ENCODE data around the gene NRIP3. TPM values are rescaled to one million over a fixed set of nuclear protein-coding genes. Genes with fewer than 3 reads are reported as not detected.

The NRIP3 gene
- total RNA-seq, 1 experiment from 2014 or later = 10.0 TPM

GRCh38 chr11:9047964-9048523, 44.2 kb upstream of the NRIP3 start:
- no TSS peak for BruUV-seq (replicated peaks)
- Histone ChIP-seq H3K4me3 (ENCODE audit: low read depth, low read length) (no peak overlapping the region), H3K9me3 (no peaks in the 10 kb centered on the region), H3K27me3 (replicated peaks; ENCODE audit: control insufficient read depth, insufficient read depth, low read length) (no peaks in the 10 kb centered on the region), H3K36me3 (ENCODE audit: control insufficient read depth, insufficient read depth, low read length) (no peaks in the 10 kb centered on the region), H3K4me1 (no peaks in the 10 kb centered on the region)
- H3K27me3 Mint-ChIP-seq (ENCODE audit: insufficient read depth, unreplicated experiment) = no peaks in the 10 kb centered on the region
- H3K9me3 Mint-ChIP-seq (ENCODE audit: unreplicated experiment) = no peaks in the 10 kb centered on the region
- no peak overlapping the region for H3K4me3 Mint-ChIP-seq (ENCODE audit: unreplicated experiment)
- no peaks in the 10 kb centered on the region for H3K36me3 Mint-ChIP-seq (ENCODE audit: insufficient read depth, unreplicated experiment)
- ChIA-PET POLR2A (no interaction called here), CTCF (interaction anchor here (0.6 to 1.0 kb wide), 2 partner anchors 212 to 458 kb away, joined by 4 to 10 read pairs; no protein-coding TSS in a partner anchor)
- DNase-seq = no peak
- TF ChIP-seq, protein P1, sequence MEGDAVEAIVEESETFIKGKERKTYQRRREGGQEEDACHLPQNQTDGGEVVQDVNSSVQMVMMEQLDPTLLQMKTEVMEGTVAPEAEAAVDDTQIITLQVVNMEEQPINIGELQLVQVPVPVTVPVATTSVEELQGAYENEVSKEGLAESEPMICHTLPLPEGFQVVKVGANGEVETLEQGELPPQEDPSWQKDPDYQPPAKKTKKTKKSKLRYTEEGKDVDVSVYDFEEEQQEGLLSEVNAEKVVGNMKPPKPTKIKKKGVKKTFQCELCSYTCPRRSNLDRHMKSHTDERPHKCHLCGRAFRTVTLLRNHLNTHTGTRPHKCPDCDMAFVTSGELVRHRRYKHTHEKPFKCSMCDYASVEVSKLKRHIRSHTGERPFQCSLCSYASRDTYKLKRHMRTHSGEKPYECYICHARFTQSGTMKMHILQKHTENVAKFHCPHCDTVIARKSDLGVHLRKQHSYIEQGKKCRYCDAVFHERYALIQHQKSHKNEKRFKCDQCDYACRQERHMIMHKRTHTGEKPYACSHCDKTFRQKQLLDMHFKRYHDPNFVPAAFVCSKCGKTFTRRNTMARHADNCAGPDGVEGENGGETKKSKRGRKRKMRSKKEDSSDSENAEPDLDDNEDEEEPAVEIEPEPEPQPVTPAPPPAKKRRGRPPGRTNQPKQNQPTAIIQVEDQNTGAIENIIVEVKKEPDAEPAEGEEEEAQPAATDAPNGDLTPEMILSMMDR (IDR thresholded peaks at IDR 0.05; ENCODE audit: insufficient read depth in 1 of 2, low read depth in 1 of 2, low read length in 1 of 2, severe bottlenecking in 1 of 2, unreplicated experiment in 1 of 2) = no peak
- intact Hi-C loops (cut with micrococcal nuclease; ENCODE audit: unreplicated experiment) = no loop called here
- H3K4me1 Mint-ChIP-seq (ENCODE audit: low read depth, unreplicated experiment) = no peaks in the 10 kb centered on the region
- no peak overlapping the region for H3K27ac Mint-ChIP-seq (ENCODE audit: unreplicated experiment)

GRCh38 chr11:9046481-9046880, 42.7 kb upstream of the NRIP3 start:
- no peaks in the 10 kb centered on the region for H3K9me3 Mint-ChIP-seq (ENCODE audit: unreplicated experiment)
- Histone ChIP-seq H3K4me3 (ENCODE audit: low read depth, low read length) (no peak overlapping the region), H3K27me3 (replicated peaks; ENCODE audit: control insufficient read depth, insufficient read depth, low read length) (no peaks in the 10 kb centered on the region), H3K36me3 (ENCODE audit: control insufficient read depth, insufficient read depth, low read length) (no peaks in the 10 kb centered on the region), H3K9me3 (no peaks in the 10 kb centered on the region), H3K4me1 (no peaks in the 10 kb centered on the region)
- no peak overlapping the region for H3K4me3 Mint-ChIP-seq (ENCODE audit: unreplicated experiment)
- TF ChIP-seq, protein P1 (IDR thresholded peaks at IDR 0.05; ENCODE audit: insufficient read depth in 1 of 2, low read depth in 1 of 2, low read length in 1 of 2, severe bottlenecking in 1 of 2, unreplicated experiment in 1 of 2) = no peak
- no TSS peak for BruUV-seq (replicated peaks)
- no peaks in the 10 kb centered on the region for H3K4me1 Mint-ChIP-seq (ENCODE audit: low read depth, unreplicated experiment)
- DNase-seq = no peak
- ChIA-PET POLR2A (no interaction called here), CTCF (no interaction called here)
- H3K36me3 Mint-ChIP-seq (ENCODE audit: insufficient read depth, unreplicated experiment) = no peaks in the 10 kb centered on the region
- intact Hi-C loops (cut with micrococcal nuclease; ENCODE audit: unreplicated experiment) = no loop called here
- no peaks in the 10 kb centered on the region for H3K27me3 Mint-ChIP-seq (ENCODE audit: insufficient read depth, unreplicated experiment)
- no peak overlapping the region for H3K27ac Mint-ChIP-seq (ENCODE audit: unreplicated experiment)

GRCh38 chr11:9042488-9042887, 38.7 kb upstream of the NRIP3 start:
- Mint-ChIP-seq H3K4me1 (ENCODE audit: low read depth, unreplicated experiment) (peaks cover 7% of the 10 kb centered on the region), H3K9me3 (ENCODE audit: unreplicated experiment) (no peaks in the 10 kb centered on the region), H3K27ac (ENCODE audit: unreplicated experiment) (no peak overlapping the region), H3K36me3 (ENCODE audit: insufficient read depth, unreplicated experiment) (no peaks in the 10 kb centered on the region), H3K4me3 (ENCODE audit: unreplicated experiment) (no peak overlapping the region), H3K27me3 (ENCODE audit: insufficient read depth, unreplicated experiment) (no peaks in the 10 kb centered on the region)
- TF ChIP-seq, protein P1 (IDR thresholded peaks at IDR 0.05; ENCODE audit: insufficient read depth in 1 of 2, low read depth in 1 of 2, low read length in 1 of 2, severe bottlenecking in 1 of 2, unreplicated experiment in 1 of 2) = no peak
- no peaks in the 10 kb centered on the region; the same call in 1 of the 2 replicates for H3K9me3 ChIP-seq
- ChIA-PET CTCF (interaction anchor here (0.6 kb wide), 1 partner anchor 25 kb away, joined by 3 read pairs; no protein-coding TSS in a partner anchor), POLR2A (no interaction called here)
- BruUV-seq (replicated peaks) = no TSS peak
- no peaks in the 10 kb centered on the region for H3K27me3 ChIP-seq (replicated peaks; ENCODE audit: control insufficient read depth, insufficient read depth, low read length)
- no peak for DNase-seq
- H3K4me3 ChIP-seq (ENCODE audit: low read depth, low read length) = no peak overlapping the region
- peaks cover 6% of the 10 kb centered on the region for H3K4me1 ChIP-seq
- intact Hi-C loops (cut with micrococcal nuclease; ENCODE audit: unreplicated experiment) = no loop called here
- no peaks in the 10 kb centered on the region for H3K36me3 ChIP-seq (ENCODE audit: control insufficient read depth, insufficient read depth, low read length)
